WTC11 (cell line): ENCODE measurements around the gene BRCA1.

ENCODE experiments used
- CREB1 ChIP-seq: sonication (generic); formaldehyde crosslinking; IDR thresholded peaks from 2 replicates; pipeline ENCODE4 v1.8.0; 2023; ENCODE audit warnings: mild to moderate bottlenecking, missing genetic modification reagents
- GABPB1 ChIP-seq: sonication (generic); formaldehyde crosslinking; IDR thresholded peaks from 2 replicates; pipeline ENCODE4 v1.8.1; 2023; ENCODE audit warnings: mild to moderate bottlenecking, missing genetic modification reagents
- JAZF1 ChIP-seq: fragments of 250-450 bp; sonication (Bioruptor Pico); IDR thresholded peaks from 2 replicates; pipeline ENCODE4 v1.9.0; 2021; ENCODE audit warnings: moderate library complexity, mild to moderate bottlenecking, inconsistent platforms
- JUN ChIP-seq: sonication (generic); formaldehyde crosslinking; IDR thresholded peaks from 2 replicates; pipeline ENCODE4 v1.8.0; 2023; ENCODE audit warnings: mild to moderate bottlenecking, missing genetic modification reagents
- KAT7 ChIP-seq: sonication (generic); formaldehyde crosslinking; IDR thresholded peaks from 2 replicates; pipeline ENCODE4 v1.8.1; 2023; ENCODE audit warnings: missing genetic modification reagents, mild to moderate bottlenecking, borderline replicate concordance
- TCF7 ChIP-seq: sonication (generic); formaldehyde crosslinking; IDR thresholded peaks from 2 replicates; pipeline ENCODE4 v1.8.0; 2022; ENCODE audit warnings: mild to moderate bottlenecking, low read depth, missing genetic modification reagents, moderate library complexity
- ZBTB21 ChIP-seq: sonication (generic); formaldehyde crosslinking; IDR thresholded peaks from 2 replicates; pipeline ENCODE4 v1.8.1; 2023; ENCODE audit warnings: mild to moderate bottlenecking, missing genetic modification reagents, borderline replicate concordance
- TF ChIP-seq, protein P1 (sequence below): fragments of 200-600 bp; IDR thresholded peaks from 2 replicates; pipeline ENCODE4 v1.8.0; 2022; ENCODE audit warnings: antibody characterized with exemption
- TF ChIP-seq, protein P2 (sequence below): sonication (generic); formaldehyde crosslinking; IDR thresholded peaks from 2 replicates; pipeline ENCODE4 v1.8.1; 2022; ENCODE audit warnings: mild to moderate bottlenecking, missing genetic modification reagents, moderate library complexity, borderline replicate concordance
- TF ChIP-seq, protein P3 (sequence below): sonication (generic); formaldehyde crosslinking; IDR thresholded peaks from 2 replicates; pipeline ENCODE4 v1.8.1; 2022; ENCODE audit warnings: missing genetic modification reagents, borderline replicate concordance
- TF ChIP-seq, protein P4 (sequence below): fragments of 250-450 bp; sonication (Bioruptor Pico); IDR thresholded peaks from 2 replicates; pipeline ENCODE4 v2.1.2; 2022; ENCODE audit warnings: mild to moderate bottlenecking, moderate library complexity
- TF ChIP-seq, protein P5 (sequence below): sonication (generic); formaldehyde crosslinking; IDR thresholded peaks from 2 replicates; pipeline ENCODE4 v1.8.1; 2023; ENCODE audit warnings: mild to moderate bottlenecking, missing genetic modification reagents, moderate library complexity
- TF ChIP-seq, protein P6 (sequence below): sonication (generic); formaldehyde crosslinking; IDR thresholded peaks from 2 replicates; pipeline ENCODE4 v1.8.0; 2022; ENCODE audit warnings: mild to moderate bottlenecking, missing genetic modification reagents
- TF ChIP-seq, protein P7 (sequence below): sonication (generic); formaldehyde crosslinking; IDR thresholded peaks from 2 replicates; pipeline ENCODE4 v1.8.1; 2023; ENCODE audit warnings: mild to moderate bottlenecking, missing genetic modification reagents, borderline replicate concordance

DNA sequence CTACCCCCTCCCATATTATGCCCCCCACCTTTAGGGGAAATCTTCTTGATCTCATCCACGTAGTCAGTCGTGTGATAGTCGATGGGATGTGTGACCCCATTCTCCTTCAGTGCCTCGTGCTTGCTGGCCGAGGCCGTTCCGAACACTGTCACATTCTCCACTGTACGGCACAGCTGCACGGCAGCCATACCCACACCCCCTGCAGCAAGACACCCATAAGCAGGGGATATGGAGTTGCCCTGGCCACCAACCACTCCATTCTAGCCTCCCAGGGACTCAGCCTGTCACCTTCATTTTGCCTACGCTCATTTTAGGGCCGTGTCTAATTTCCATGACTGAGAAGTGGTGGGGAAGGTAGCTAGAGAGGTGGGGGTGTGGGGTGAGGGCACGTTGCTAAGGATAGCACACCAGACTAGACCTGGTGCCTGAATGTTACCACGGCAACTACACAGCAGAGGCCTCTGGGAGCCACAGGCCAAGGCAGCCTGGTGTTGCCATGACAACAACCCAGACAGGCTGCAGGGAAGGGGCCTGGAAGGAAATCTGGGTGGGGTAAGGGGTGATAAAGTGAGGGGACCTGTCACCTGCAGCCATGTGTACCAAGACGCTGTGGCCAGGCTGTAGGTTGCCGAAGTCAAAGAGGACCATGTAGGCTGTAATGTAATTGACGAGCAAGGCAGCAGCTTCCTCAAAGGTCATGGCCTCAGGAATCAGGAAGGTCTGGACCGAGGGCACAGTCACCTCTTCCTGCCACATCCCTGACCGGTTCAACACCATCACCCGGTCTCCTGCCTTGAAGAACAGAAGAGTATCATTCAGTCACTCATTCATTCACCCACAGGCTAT lies 106.9 kb downstream of the BRCA1 start:
- TF ChIP-seq, protein P1, sequence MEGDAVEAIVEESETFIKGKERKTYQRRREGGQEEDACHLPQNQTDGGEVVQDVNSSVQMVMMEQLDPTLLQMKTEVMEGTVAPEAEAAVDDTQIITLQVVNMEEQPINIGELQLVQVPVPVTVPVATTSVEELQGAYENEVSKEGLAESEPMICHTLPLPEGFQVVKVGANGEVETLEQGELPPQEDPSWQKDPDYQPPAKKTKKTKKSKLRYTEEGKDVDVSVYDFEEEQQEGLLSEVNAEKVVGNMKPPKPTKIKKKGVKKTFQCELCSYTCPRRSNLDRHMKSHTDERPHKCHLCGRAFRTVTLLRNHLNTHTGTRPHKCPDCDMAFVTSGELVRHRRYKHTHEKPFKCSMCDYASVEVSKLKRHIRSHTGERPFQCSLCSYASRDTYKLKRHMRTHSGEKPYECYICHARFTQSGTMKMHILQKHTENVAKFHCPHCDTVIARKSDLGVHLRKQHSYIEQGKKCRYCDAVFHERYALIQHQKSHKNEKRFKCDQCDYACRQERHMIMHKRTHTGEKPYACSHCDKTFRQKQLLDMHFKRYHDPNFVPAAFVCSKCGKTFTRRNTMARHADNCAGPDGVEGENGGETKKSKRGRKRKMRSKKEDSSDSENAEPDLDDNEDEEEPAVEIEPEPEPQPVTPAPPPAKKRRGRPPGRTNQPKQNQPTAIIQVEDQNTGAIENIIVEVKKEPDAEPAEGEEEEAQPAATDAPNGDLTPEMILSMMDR, result no peak
- TF ChIP-seq CREB1 (CRISPR knock-in tag) (no peak), TCF7 (CRISPR knock-in tag) (no peak), GABPB1 (CRISPR knock-in tag) (no peak), JUN (no peak), JAZF1 (CRISPR knock-in tag) (no peak), ZBTB21 (CRISPR knock-in tag) (no peak), KAT7 (CRISPR knock-in tag) (no peak)
- TF ChIP-seq, protein P2, sequence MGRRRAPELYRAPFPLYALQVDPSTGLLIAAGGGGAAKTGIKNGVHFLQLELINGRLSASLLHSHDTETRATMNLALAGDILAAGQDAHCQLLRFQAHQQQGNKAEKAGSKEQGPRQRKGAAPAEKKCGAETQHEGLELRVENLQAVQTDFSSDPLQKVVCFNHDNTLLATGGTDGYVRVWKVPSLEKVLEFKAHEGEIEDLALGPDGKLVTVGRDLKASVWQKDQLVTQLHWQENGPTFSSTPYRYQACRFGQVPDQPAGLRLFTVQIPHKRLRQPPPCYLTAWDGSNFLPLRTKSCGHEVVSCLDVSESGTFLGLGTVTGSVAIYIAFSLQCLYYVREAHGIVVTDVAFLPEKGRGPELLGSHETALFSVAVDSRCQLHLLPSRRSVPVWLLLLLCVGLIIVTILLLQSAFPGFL, result no peak
- TF ChIP-seq, protein P3, sequence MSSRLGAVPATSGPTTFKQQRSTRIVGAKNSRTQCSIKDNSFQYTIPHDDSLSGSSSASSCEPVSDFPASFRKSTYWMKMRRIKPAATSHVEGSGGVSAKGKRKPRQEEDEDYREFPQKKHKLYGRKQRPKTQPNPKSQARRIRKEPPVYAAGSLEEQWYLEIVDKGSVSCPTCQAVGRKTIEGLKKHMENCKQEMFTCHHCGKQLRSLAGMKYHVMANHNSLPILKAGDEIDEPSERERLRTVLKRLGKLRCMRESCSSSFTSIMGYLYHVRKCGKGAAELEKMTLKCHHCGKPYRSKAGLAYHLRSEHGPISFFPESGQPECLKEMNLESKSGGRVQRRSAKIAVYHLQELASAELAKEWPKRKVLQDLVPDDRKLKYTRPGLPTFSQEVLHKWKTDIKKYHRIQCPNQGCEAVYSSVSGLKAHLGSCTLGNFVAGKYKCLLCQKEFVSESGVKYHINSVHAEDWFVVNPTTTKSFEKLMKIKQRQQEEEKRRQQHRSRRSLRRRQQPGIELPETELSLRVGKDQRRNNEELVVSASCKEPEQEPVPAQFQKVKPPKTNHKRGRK, result no peak
- TF ChIP-seq, protein P4, sequence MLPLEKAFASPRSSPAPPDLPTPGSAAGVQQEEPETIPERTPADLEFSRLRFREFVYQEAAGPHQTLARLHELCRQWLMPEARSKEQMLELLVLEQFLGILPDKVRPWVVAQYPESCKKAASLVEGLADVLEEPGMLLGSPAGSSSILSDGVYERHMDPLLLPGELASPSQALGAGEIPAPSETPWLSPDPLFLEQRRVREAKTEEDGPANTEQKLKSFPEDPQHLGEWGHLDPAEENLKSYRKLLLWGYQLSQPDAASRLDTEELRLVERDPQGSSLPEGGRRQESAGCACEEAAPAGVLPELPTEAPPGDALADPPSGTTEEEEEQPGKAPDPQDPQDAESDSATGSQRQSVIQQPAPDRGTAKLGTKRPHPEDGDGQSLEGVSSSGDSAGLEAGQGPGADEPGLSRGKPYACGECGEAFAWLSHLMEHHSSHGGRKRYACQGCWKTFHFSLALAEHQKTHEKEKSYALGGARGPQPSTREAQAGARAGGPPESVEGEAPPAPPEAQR (CRISPR knock-in tag), result no peak
- TF ChIP-seq, protein P5, sequence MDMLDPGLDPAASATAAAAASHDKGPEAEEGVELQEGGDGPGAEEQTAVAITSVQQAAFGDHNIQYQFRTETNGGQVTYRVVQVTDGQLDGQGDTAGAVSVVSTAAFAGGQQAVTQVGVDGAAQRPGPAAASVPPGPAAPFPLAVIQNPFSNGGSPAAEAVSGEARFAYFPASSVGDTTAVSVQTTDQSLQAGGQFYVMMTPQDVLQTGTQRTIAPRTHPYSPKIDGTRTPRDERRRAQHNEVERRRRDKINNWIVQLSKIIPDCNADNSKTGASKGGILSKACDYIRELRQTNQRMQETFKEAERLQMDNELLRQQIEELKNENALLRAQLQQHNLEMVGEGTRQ, result no peak
- TF ChIP-seq, protein P6, sequence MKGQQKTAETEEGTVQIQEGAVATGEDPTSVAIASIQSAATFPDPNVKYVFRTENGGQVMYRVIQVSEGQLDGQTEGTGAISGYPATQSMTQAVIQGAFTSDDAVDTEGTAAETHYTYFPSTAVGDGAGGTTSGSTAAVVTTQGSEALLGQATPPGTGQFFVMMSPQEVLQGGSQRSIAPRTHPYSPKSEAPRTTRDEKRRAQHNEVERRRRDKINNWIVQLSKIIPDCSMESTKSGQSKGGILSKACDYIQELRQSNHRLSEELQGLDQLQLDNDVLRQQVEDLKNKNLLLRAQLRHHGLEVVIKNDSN, result no peak
- TF ChIP-seq, protein P7, sequence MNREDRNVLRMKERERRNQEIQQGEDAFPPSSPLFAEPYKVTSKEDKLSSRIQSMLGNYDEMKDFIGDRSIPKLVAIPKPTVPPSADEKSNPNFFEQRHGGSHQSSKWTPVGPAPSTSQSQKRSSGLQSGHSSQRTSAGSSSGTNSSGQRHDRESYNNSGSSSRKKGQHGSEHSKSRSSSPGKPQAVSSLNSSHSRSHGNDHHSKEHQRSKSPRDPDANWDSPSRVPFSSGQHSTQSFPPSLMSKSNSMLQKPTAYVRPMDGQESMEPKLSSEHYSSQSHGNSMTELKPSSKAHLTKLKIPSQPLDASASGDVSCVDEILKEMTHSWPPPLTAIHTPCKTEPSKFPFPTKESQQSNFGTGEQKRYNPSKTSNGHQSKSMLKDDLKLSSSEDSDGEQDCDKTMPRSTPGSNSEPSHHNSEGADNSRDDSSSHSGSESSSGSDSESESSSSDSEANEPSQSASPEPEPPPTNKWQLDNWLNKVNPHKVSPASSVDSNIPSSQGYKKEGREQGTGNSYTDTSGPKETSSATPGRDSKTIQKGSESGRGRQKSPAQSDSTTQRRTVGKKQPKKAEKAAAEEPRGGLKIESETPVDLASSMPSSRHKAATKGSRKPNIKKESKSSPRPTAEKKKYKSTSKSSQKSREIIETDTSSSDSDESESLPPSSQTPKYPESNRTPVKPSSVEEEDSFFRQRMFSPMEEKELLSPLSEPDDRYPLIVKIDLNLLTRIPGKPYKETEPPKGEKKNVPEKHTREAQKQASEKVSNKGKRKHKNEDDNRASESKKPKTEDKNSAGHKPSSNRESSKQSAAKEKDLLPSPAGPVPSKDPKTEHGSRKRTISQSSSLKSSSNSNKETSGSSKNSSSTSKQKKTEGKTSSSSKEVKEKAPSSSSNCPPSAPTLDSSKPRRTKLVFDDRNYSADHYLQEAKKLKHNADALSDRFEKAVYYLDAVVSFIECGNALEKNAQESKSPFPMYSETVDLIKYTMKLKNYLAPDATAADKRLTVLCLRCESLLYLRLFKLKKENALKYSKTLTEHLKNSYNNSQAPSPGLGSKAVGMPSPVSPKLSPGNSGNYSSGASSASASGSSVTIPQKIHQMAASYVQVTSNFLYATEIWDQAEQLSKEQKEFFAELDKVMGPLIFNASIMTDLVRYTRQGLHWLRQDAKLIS (CRISPR knock-in tag), result no peak
